ENCODE data around the gene KCNMA1.

DNA sequence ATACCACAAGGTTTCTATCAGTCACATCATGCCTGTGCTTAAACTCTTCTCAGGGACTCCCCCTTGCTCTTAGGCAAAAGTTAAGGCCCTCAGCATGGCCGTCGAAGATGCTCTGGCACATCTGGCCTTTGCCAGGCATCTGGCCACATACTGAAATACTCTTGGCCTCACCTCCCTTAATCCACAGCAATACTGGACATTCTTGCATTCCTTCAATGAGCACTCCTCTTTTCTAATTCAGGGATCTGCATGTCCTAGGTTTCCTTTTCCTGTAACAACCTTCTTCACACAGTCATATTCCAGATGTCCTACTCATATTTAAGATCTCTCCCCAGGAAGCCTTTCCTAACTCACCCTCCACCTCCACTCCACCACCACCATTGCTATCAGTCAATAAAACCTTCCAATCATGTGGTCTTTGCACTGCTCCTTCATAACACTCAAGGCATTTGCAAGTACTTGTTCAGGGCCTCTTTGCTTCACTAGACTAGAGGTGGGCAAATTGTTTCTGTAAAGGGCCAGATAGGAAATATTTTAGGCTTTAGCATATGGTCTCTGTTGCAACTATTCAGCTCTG, 216.6 kb downstream of the KCNMA1 start:
- no peak for TF ChIP-seq POLR2A (IDR thresholded peaks at IDR 0.05)
- TF ChIP-seq, protein P1, sequence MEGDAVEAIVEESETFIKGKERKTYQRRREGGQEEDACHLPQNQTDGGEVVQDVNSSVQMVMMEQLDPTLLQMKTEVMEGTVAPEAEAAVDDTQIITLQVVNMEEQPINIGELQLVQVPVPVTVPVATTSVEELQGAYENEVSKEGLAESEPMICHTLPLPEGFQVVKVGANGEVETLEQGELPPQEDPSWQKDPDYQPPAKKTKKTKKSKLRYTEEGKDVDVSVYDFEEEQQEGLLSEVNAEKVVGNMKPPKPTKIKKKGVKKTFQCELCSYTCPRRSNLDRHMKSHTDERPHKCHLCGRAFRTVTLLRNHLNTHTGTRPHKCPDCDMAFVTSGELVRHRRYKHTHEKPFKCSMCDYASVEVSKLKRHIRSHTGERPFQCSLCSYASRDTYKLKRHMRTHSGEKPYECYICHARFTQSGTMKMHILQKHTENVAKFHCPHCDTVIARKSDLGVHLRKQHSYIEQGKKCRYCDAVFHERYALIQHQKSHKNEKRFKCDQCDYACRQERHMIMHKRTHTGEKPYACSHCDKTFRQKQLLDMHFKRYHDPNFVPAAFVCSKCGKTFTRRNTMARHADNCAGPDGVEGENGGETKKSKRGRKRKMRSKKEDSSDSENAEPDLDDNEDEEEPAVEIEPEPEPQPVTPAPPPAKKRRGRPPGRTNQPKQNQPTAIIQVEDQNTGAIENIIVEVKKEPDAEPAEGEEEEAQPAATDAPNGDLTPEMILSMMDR (IDR thresholded peaks at IDR 0.05): no peak
